ENCODE results near the gene RAD51B.

RAD51B gene

DNA sequence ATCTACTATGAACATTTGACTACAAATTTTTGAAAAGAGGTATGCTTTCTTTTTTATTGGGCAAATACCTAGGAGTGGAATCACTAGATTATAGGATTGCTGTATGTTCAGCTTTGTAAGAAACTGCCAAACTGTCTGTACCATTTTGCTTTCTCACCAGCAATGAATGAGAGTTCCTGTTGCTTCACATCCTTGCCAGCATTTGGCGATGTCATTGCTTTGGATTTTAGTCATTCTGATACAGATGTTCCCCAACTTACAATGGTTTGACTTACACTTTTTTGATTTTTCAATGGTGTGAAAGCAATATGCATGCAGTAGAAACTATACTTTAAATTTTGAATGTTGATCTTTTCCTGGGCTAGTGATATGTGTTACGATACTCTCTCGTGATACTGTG lies 328.7 kb downstream of the RAD51B start:
- H3K4me3 ChIP-seq: no peak overlapping the region
- H3K9me3 ChIP-seq (ENCODE audit: low read depth, low read length): no peaks in the 10 kb centered on the region
- DNase-seq (ENCODE audit: low read depth, low spot score): no peak
- TF ChIP-seq EZH2 (IDR thresholded peaks at IDR 0.05) (no peak), FOXP2 (optimal IDR thresholded peaks at IDR 0.05; ENCODE audit: control extremely low read depth, extremely low read length, insufficient read depth) (no peak), POLR2AphosphoS5 (IDR thresholded peaks at IDR 0.05; ENCODE audit: borderline replicate concordance, low read depth, low read length) (no peak)
- H3K9ac ChIP-seq (ENCODE audit: insufficient read length): no peak overlapping the region
- H3K36me3 ChIP-seq (ENCODE audit: insufficient read depth, low read length): peaks cover 6% of the 10 kb centered on the region; the same call in 1 of the 2 replicates
- H3K27ac ChIP-seq: peak overlapping the region; percentile 93

DNA sequence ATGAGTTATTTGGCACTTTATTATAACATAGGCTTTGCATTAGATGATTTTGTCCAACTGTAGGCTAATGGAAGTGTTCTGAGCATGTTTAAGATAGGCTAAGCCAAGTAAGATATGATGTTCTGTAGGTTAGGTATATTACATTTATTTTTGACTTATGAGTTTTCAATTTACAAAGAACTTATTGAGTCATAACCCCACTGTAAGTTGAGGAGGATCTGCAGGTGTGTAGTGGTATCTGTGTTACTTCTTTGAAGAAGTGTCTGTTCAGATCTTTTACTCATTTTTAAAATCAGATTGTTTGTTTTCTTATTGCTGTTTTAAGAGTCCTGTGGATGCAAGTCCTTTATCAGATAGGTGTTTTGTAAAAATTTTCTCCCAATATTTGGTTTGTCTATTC lies 329.2 kb downstream of the RAD51B start:
- Histone ChIP-seq H3K9ac (ENCODE audit: insufficient read length) (no peak overlapping the region), H3K27ac (no peak overlapping the region), H3K4me3 (no peak overlapping the region), H3K9me3 (ENCODE audit: low read depth, low read length) (no peaks in the 10 kb centered on the region), H3K36me3 (ENCODE audit: insufficient read depth, low read length) (peaks cover 6% of the 10 kb centered on the region; the same call in 1 of the 2 replicates)
- TF ChIP-seq EZH2 (IDR thresholded peaks at IDR 0.05): no peak
- TF ChIP-seq FOXP2 (optimal IDR thresholded peaks at IDR 0.05; ENCODE audit: control extremely low read depth, extremely low read length, insufficient read depth): no peak
- TF ChIP-seq POLR2AphosphoS5 (IDR thresholded peaks at IDR 0.05; ENCODE audit: borderline replicate concordance, low read depth, low read length): no peak
- no peak for DNase-seq (ENCODE audit: low read depth, low spot score)

DNA sequence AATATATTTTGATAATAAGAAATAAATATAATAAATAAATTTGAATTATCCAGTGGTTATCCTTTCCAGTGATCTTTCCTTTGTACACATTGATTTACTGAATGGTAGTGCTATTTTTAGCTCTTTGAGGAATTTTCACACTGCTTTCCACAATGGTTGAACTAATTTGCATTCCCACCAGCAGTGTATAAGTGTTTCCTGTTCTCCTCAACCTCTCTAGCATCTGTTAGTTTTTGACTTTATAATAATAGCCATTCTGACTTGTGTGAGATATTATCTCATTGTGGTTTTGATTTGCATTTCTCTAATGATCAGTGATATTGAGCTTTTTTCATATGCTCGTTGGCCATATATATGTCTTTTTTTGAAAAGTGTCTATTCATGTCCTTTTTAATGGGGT lies 333.7 kb downstream of the RAD51B start:
- TF ChIP-seq EZH2 (IDR thresholded peaks at IDR 0.05) (no peak), FOXP2 (optimal IDR thresholded peaks at IDR 0.05; ENCODE audit: control extremely low read depth, extremely low read length, insufficient read depth) (no peak), POLR2AphosphoS5 (IDR thresholded peaks at IDR 0.05; ENCODE audit: borderline replicate concordance, low read depth, low read length) (peak; percentile 73; the same call in 1 of the 2 replicates)
- Histone ChIP-seq H3K9ac (ENCODE audit: insufficient read length) (no peak overlapping the region), H3K4me3 (peak overlapping the region; percentile 54; the same call in 1 of the 2 replicates), H3K9me3 (ENCODE audit: low read depth, low read length) (no peaks in the 10 kb centered on the region), H3K27ac (peak overlapping the region; percentile 85), H3K36me3 (ENCODE audit: insufficient read depth, low read length) (peaks cover 6% of the 10 kb centered on the region; the same call in 1 of the 2 replicates)
- peak; percentile 91 for DNase-seq (ENCODE audit: low read depth, low spot score)

DNA sequence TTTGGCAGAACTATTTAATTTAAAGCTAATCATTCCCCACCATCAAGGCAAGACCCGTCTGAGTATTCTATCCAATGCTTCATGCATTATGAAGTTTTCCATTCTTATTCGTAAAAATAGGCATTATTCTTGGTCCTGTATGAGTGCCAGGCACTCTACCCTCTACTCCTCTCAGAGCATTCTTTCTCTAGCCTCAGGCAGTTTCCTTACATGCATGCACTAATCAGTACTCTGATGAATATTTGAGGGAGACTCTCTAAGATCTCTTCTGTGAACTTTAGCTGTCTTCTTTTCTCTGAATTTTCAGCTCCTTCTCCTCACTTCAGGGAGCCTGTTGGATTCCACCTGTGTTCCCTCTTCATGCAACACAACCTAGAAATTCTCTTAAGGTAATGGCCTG lies 334.7 kb downstream of the RAD51B start:
- DNase-seq (ENCODE audit: low read depth, low spot score): no peak
- peak overlapping the region; percentile 54 for H3K4me3 ChIP-seq
- peak overlapping the region; percentile 85 for H3K27ac ChIP-seq
- H3K9me3 ChIP-seq (ENCODE audit: low read depth, low read length): no peaks in the 10 kb centered on the region
- H3K36me3 ChIP-seq (ENCODE audit: insufficient read depth, low read length): peaks cover 6% of the 10 kb centered on the region; the same call in 1 of the 2 replicates
- H3K9ac ChIP-seq (ENCODE audit: insufficient read length): no peak overlapping the region
- TF ChIP-seq EZH2 (IDR thresholded peaks at IDR 0.05): no peak
- no peak for TF ChIP-seq FOXP2 (optimal IDR thresholded peaks at IDR 0.05; ENCODE audit: control extremely low read depth, extremely low read length, insufficient read depth)
- no peak for TF ChIP-seq POLR2AphosphoS5 (IDR thresholded peaks at IDR 0.05; ENCODE audit: borderline replicate concordance, low read depth, low read length)

DNA sequence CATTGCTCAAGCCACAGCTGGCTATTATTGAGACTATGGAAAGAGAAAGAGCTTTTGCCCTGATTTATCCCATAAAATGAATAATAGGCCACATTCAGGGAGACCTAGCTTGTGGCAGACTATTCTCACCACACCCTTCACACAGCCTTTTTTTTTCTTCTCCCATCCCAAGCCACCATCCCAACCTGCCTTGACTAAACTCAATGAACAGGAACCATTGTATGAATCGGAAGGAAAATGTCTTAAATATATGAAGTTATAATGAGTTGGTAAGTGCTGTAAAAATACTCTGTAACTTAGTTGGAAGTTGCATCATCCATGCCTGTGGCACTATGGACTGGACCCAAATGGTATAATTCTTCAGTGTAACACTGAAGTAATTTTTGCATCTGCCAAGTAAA lies 338.4 kb downstream of the RAD51B start:
- Histone ChIP-seq H3K36me3 (ENCODE audit: insufficient read depth, low read length) (no peaks in the 10 kb centered on the region), H3K4me3 (peak overlapping the region; percentile 53), H3K27ac (peak overlapping the region; percentile 97), H3K9ac (ENCODE audit: insufficient read length) (peak overlapping the region; percentile 48), H3K9me3 (ENCODE audit: low read depth, low read length) (no peaks in the 10 kb centered on the region)
- DNase-seq (ENCODE audit: low read depth, low spot score): peak; percentile 85
- TF ChIP-seq POLR2AphosphoS5 (IDR thresholded peaks at IDR 0.05; ENCODE audit: borderline replicate concordance, low read depth, low read length) (peak; percentile 45; the same call in 1 of the 2 replicates), EZH2 (IDR thresholded peaks at IDR 0.05) (no peak), FOXP2 (optimal IDR thresholded peaks at IDR 0.05; ENCODE audit: control extremely low read depth, extremely low read length, insufficient read depth) (no peak)

DNA sequence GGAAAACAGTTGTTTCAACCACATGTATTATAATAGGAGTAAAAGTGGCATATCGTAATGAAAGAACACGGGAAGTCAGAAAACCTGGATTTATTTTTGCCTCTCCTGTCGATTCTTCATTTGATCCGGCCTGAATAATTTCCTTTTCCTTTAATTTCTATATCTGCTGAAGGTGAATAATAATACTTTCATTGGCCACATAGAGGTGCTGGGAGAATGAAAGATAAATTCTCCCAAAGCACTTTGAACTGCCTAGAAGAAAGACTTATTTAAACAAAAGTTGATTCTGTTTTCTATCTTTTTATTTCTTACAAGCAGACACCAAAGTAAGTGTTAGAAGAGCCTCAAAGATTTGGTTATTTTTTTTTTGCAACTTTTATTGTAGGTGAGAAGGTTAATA lies 339.1 kb downstream of the RAD51B start:
- TF ChIP-seq FOXP2 (optimal IDR thresholded peaks at IDR 0.05; ENCODE audit: control extremely low read depth, extremely low read length, insufficient read depth): no peak
- no peak for TF ChIP-seq POLR2AphosphoS5 (IDR thresholded peaks at IDR 0.05; ENCODE audit: borderline replicate concordance, low read depth, low read length)
- no peak for TF ChIP-seq EZH2 (IDR thresholded peaks at IDR 0.05)
- Histone ChIP-seq H3K4me3 (peak overlapping the region; percentile 53), H3K9ac (ENCODE audit: insufficient read length) (peak overlapping the region; percentile 18), H3K27ac (peak overlapping the region; percentile 97), H3K36me3 (ENCODE audit: insufficient read depth, low read length) (no peaks in the 10 kb centered on the region), H3K9me3 (ENCODE audit: low read depth, low read length) (no peaks in the 10 kb centered on the region)
- DNase-seq (ENCODE audit: low read depth, low spot score): no peak

DNA sequence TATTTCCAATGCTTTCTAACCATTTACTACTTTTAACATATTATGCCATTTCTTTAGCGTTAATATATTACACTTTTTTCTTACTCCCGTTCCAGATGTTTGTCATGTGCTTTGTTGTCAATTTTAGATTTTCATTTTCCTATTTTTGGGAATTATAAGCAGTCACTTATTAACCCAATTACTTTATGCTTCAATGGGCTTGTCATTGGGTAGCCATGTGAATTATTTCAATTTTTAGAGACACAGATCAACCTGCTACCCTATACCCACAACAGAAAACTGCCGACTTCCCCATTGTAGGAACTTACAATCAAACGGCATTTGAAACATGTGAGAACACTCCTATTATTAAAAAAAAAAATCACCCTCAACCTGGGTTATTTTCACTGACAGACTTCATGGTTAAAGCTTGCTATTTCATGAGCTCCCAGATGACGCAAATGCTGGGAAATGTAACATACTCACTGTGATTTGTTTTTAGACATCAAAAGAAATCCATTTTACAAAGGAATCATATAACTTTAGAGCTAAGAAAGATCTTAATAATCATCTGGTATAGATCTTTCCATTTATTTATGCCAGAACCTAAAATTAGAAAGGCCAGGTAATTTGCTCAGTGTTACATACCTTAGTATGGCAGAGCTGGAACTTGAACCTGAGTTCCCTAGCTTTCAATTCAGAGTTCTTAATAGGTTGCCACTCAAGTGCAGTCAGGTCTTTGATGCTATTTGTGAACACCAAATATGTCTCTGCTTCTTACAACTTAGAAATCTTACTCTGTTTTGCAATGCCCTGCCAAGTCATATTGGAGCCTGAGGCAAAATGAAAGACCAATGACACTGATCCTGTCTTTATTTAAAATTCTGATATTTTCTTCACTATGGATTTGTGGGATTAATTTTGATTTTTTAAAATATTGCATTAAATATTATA lies 340.4 kb downstream of the RAD51B start:
- H3K27ac ChIP-seq: peak overlapping the region; percentile 59
- TF ChIP-seq EZH2 (IDR thresholded peaks at IDR 0.05): no peak
- no peak for TF ChIP-seq POLR2AphosphoS5 (IDR thresholded peaks at IDR 0.05; ENCODE audit: borderline replicate concordance, low read depth, low read length)
- TF ChIP-seq FOXP2 (optimal IDR thresholded peaks at IDR 0.05; ENCODE audit: control extremely low read depth, extremely low read length, insufficient read depth): no peak

DNA sequence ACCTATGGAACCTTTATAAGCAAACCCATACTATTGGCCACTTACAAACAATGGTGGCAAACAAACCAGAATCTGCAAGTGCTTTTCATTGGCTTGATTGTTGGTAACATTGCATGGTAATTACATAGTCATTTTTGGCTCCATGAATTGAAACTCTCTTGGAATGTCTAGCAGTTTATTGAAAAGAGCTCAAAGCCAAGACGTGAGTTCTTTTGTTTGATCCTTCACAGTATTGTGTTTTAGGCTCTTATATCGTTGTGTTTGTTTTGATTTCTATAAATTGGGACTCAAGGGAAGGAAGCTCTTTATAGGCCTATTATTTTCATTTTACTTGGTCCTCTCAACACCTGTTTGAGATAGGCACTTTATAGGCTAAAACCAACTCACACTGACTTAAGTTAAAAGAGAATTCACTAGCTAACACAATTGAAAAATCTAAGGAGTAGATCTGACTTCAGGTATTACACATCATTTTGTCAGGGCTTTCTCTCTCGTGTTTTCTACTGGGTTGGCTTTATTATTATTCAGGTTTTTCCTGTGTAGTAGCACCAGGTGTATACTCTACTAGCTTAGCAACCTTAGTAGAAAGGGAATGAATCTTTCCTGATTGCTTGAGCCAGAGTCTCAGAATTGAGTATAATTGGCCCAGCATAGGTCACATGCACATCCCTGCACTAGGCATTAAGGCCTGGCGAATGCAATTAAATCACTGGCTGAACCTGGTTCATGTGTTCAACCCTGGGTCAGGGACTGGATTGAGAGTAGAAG lies 341.4 kb downstream of the RAD51B start:
- no peak for DNase-seq (ENCODE audit: low read depth, low spot score)
- Histone ChIP-seq H3K36me3 (ENCODE audit: insufficient read depth, low read length) (no peaks in the 10 kb centered on the region), H3K27ac (0 out of 2 replicates have a peak overlapping the region, but pooled peaks have one; percentile 20), H3K9ac (ENCODE audit: insufficient read length) (no peak overlapping the region), H3K9me3 (ENCODE audit: low read depth, low read length) (no peaks in the 10 kb centered on the region), H3K4me3 (no peak overlapping the region)
- TF ChIP-seq EZH2 (IDR thresholded peaks at IDR 0.05): no peak
- no peak for TF ChIP-seq POLR2AphosphoS5 (IDR thresholded peaks at IDR 0.05; ENCODE audit: borderline replicate concordance, low read depth, low read length)
- no peak for TF ChIP-seq FOXP2 (optimal IDR thresholded peaks at IDR 0.05; ENCODE audit: control extremely low read depth, extremely low read length, insufficient read depth)

More for the DNA sequence above, 340.4 kb downstream of the RAD51B start:
- DNase-seq (ENCODE audit: low read depth, low spot score): no peak
- H3K9me3 ChIP-seq (ENCODE audit: low read depth, low read length): no peaks in the 10 kb centered on the region
- H3K9ac ChIP-seq (ENCODE audit: insufficient read length): no peak overlapping the region
- no peaks in the 10 kb centered on the region for H3K36me3 ChIP-seq (ENCODE audit: insufficient read depth, low read length)
- no peak overlapping the region for H3K4me3 ChIP-seq
